Neuronal stem cell (in vitro differentiated cells): ENCODE measurements around the gene CCDC197.
A peak's percentile ranks its signal among the peaks of the same experiment; 100 is the strongest.

ENCODE experiments used
- DNase-seq: peaks from one replicate; pipeline ENCODE4 v3.0.0-alpha.2; 2013; ENCODE audit warnings: low spot score
- H2AFZ ChIP-seq: one replicate; pipeline ENCODE4 v1.6.1; 2013; ENCODE audit warnings: mild to moderate bottlenecking, low read length, inconsistent platforms
- H2AK5ac ChIP-seq: 2 replicates; pipeline ENCODE4 v1.6.1; 2013; ENCODE audit warnings: low read depth, mild to moderate bottlenecking, inconsistent platforms, low read length, moderate library complexity, mixed read lengths
- H2BK120ac ChIP-seq: 2 replicates; pipeline ENCODE4 v1.6.1; 2013; ENCODE audit warnings: low read depth, mild to moderate bottlenecking, inconsistent platforms, low read length, moderate library complexity, mixed read lengths
- H2BK12ac ChIP-seq: one replicate; pipeline ENCODE4 v1.6.1; 2013; ENCODE audit warnings: low read length, inconsistent platforms
- H2BK15ac ChIP-seq: 2 replicates; pipeline ENCODE4 v1.6.1; 2013; ENCODE audit warnings: mild to moderate bottlenecking, low read length, inconsistent platforms, mixed read lengths
- H2BK5ac ChIP-seq: one replicate; pipeline ENCODE4 v1.6.1; 2013; ENCODE audit warnings: inconsistent platforms, mild to moderate bottlenecking, low read length, moderate library complexity
- H3K14ac ChIP-seq: one replicate; pipeline ENCODE4 v1.6.1; 2013; ENCODE audit warnings: low read length, inconsistent platforms
- H3K18ac ChIP-seq: 2 replicates; pipeline ENCODE4 v1.6.1; 2013; ENCODE audit warnings: low read length, inconsistent platforms
- H3K23ac ChIP-seq: 2 replicates; pipeline ENCODE4 v1.6.1; 2013; ENCODE audit warnings: low read depth, mild to moderate bottlenecking, mixed read lengths, low read length, inconsistent platforms; ENCODE audit not compliant: poor library complexity
- H3K27ac ChIP-seq: replicated peaks from 3 replicates; pipeline ENCODE4 v1.5.1; 2013; ENCODE audit warnings: low read length, inconsistent platforms
- H3K27me3 ChIP-seq, 3 experiments: 2 replicates each; pipeline ENCODE4 v1.6.1; 2013; ENCODE audit warnings: low read length in 3 of 3, mild to moderate bottlenecking in 2 of 3, inconsistent platforms in 1 of 3, low read depth in 1 of 3, mixed read lengths in 1 of 3, moderate library complexity in 1 of 3; ENCODE audit not compliant: control insufficient read depth in 3 of 3, insufficient read depth in 3 of 3
- H3K36me3 ChIP-seq, 2 donors: replicated peaks in 1 of 2; 2 replicates each; pipeline ENCODE4 v1.6.1; 2013; ENCODE audit warnings: low read length in 2 of 2; ENCODE audit not compliant: control insufficient read depth in 2 of 2, insufficient read depth in 2 of 2
- H3K4ac ChIP-seq: 2 replicates; pipeline ENCODE4 v1.6.1; 2013; ENCODE audit warnings: inconsistent platforms, mild to moderate bottlenecking, low read length, moderate library complexity
- H3K4me1 ChIP-seq, 2 donors: 1 replicate in 1 of 2; 2 replicates in 1 of 2; pipeline ENCODE4 v1.6.1; 2013; ENCODE audit warnings: low read length in 2 of 2, low read depth in 1 of 2; ENCODE audit not compliant: control insufficient read depth in 2 of 2, insufficient read depth in 1 of 2
- H3K4me2 ChIP-seq: one replicate; pipeline ENCODE4 v1.6.1; 2013; ENCODE audit warnings: mild to moderate bottlenecking, low read length, inconsistent platforms; ENCODE audit not compliant: insufficient read depth, poor library complexity, severe bottlenecking
- H3K4me3 ChIP-seq, 2 donors: 2 replicates each; pipeline ENCODE4 v1.5.1; 2013; ENCODE audit warnings: low read length in 2 of 2, mild to moderate bottlenecking in 2 of 2, inconsistent platforms in 1 of 2, moderate library complexity in 1 of 2
- H3K79me1 ChIP-seq: one replicate; pipeline ENCODE4 v1.6.1; 2013; ENCODE audit warnings: low read depth, mild to moderate bottlenecking, inconsistent platforms, low read length, moderate library complexity
- H3K9ac ChIP-seq: one replicate; pipeline ENCODE4 v1.6.1; 2013; ENCODE audit warnings: mild to moderate bottlenecking, low read depth, low read length, inconsistent platforms; ENCODE audit not compliant: poor library complexity
- H3K9me3 ChIP-seq, 2 donors: replicated peaks in 1 of 2; 2 replicates each; pipeline versions ENCODE3 to v1.6.1; 2013; ENCODE audit warnings: low read length in 2 of 2, mild to moderate bottlenecking in 2 of 2, inconsistent platforms in 1 of 2, low read depth in 1 of 2, mixed read lengths in 1 of 2, moderate library complexity in 1 of 2; ENCODE audit not compliant: control insufficient read depth in 2 of 2, insufficient read depth in 1 of 2
- H4K8ac ChIP-seq: one replicate; pipeline ENCODE4 v1.6.1; 2013; ENCODE audit warnings: low read depth, mild to moderate bottlenecking, inconsistent platforms, low read length, moderate library complexity
- H4K91ac ChIP-seq: one replicate; pipeline ENCODE4 v1.6.1; 2013; ENCODE audit warnings: low read length, low read depth, mild to moderate bottlenecking, inconsistent platforms; ENCODE audit not compliant: poor library complexity
- WGBS, 2 donors: extraction: QIAGEN DNeasy Blood & Tissue Kit; methylation state at CpG; one replicate each; pipeline ENCODE4 v1.1.7; 2013; ENCODE audit warnings: missing lambda C conversion rate in 2 of 2, mixed read lengths in 1 of 2; ENCODE audit not compliant: insufficient read length in 2 of 2, insufficient replicate concordance in 1 of 2; ENCODE audit errors: extremely low coverage in 2 of 2; 5-methylcytosine and 5-hydroxymethylcytosine counted together

The CCDC197 gene

GRCh38 chr14:93956514-93957332 is 40.4 kb upstream of the CCDC197 start:
- Histone ChIP-seq H3K9ac (no peak overlapping the region), H3K4me3 (no peak overlapping the region), H3K4me1 (peaks cover 6 to 12% of the 10 kb centered on the region in 2 donors), H3K4me2 (no peak overlapping the region), H2BK5ac (peak overlapping the region; percentile 27), H2AFZ (no peak overlapping the region), H3K27ac (no peak overlapping the region), H3K9me3 (no peaks in the 10 kb centered on the region), H3K27me3 (peaks cover 0 to 6% (median 0%) of the 10 kb centered on the region in 3 experiments), H3K4ac (no peak overlapping the region), H2AK5ac (peak overlapping the region; percentile 77), H3K18ac (peak overlapping the region; percentile 86), H3K36me3 (no peaks in the 10 kb centered on the region), H2BK120ac (no peak overlapping the region), H4K8ac (no peak overlapping the region), H4K91ac (no peak overlapping the region), H3K14ac (no peak overlapping the region), H3K23ac (no peak overlapping the region), H3K79me1 (no peaks in the 10 kb centered on the region), H2BK12ac (peak overlapping the region; percentile 2), H2BK15ac (no peak overlapping the region)
- WGBS, 2 donors: no CpG with 5 or more reads among the region's 14 CpGs
- DNase-seq: no peak

GRCh38 chr14:93957333-93957710 is 39.8 kb upstream of the CCDC197 start:
- H3K4me2 ChIP-seq: no peak overlapping the region
- H4K8ac ChIP-seq: no peak overlapping the region
- H3K18ac ChIP-seq: peak overlapping the region; percentile 86
- H3K14ac ChIP-seq: no peak overlapping the region
- H2BK5ac ChIP-seq: peak overlapping the region; percentile 19
- no peak overlapping the region for H2AFZ ChIP-seq
- no peak overlapping the region for H3K23ac ChIP-seq
- H2BK12ac ChIP-seq: peak overlapping the region; percentile 24
- no peak overlapping the region for H3K27ac ChIP-seq
- no peak overlapping the region for H3K4me3 ChIP-seq
- no peaks in the 10 kb centered on the region for H3K9me3 ChIP-seq
- H3K79me1 ChIP-seq: no peaks in the 10 kb centered on the region
- WGBS, 2 donors: no CpG with 5 or more reads among the region's 7 CpGs
- H3K4ac ChIP-seq: no peak overlapping the region
- peaks cover 6 to 12% of the 10 kb centered on the region in 2 donors for H3K4me1 ChIP-seq
- DNase-seq: no peak
- H3K27me3 ChIP-seq: peaks cover 0 to 6% (median 0%) of the 10 kb centered on the region in 3 experiments
- no peak overlapping the region for H2AK5ac ChIP-seq
- no peak overlapping the region for H2BK120ac ChIP-seq
- H3K9ac ChIP-seq: no peak overlapping the region
- H4K91ac ChIP-seq: no peak overlapping the region
- H2BK15ac ChIP-seq: no peak overlapping the region
- no peaks in the 10 kb centered on the region for H3K36me3 ChIP-seq

- no peak overlapping the region for H2AFZ ChIP-seq
- peaks cover 0 to 6% (median 0%) of the 10 kb centered on the region in 3 experiments for H3K27me3 ChIP-seq
- no peak overlapping the region for H3K27ac ChIP-seq
- peak overlapping the region; percentile 29 for H3K4ac ChIP-seq
- peak overlapping the region; percentile 68 for H2AK5ac ChIP-seq
- H2BK120ac ChIP-seq: no peak overlapping the region
- peak overlapping the region; percentile 76 for H2BK15ac ChIP-seq
- no peaks in the 10 kb centered on the region for H3K9me3 ChIP-seq
- H3K18ac ChIP-seq: peak overlapping the region; percentile 79
- H4K8ac ChIP-seq: no peak overlapping the region
- H2BK5ac ChIP-seq: no peak overlapping the region
- no CpG with 5 or more reads among the region's 16 CpGs for WGBS, 2 donors
- H4K91ac ChIP-seq: peak overlapping the region; percentile 41
- H3K4me3 ChIP-seq: no peak overlapping the region
- H3K79me1 ChIP-seq: no peaks in the 10 kb centered on the region
- H2BK12ac ChIP-seq: peak overlapping the region; percentile 93
- H3K4me2 ChIP-seq: no peak overlapping the region
- H3K23ac ChIP-seq: no peak overlapping the region
- peaks cover 7 to 10% of the 10 kb centered on the region in 2 donors for H3K4me1 ChIP-seq
- DNase-seq: no peak
- peak overlapping the region; percentile 64 for H3K14ac ChIP-seq
- H3K9ac ChIP-seq: no peak overlapping the region
- no peaks in the 10 kb centered on the region for H3K36me3 ChIP-seq
Measured at GRCh38 chr14:93957751-93958566, 39.1 kb upstream of the CCDC197 start.
